Small intestine (tissue), 7 donors: ENCODE results near the gene CCDC102B. TPM values are rescaled to one million over a fixed set of nuclear protein-coding genes. Genes with fewer than 3 reads are reported as not detected.
"Not testable (repeated sequence)": the region's sequence is repeated elsewhere in the genome, so short reads cannot be mapped to it uniquely, and the experiment has no call there.

Experiments used
- DNase-seq, 2 donors: peaks; one replicate each; pipeline versions ENCODE4 v3.0.0 to v3.0.0-alpha.2; 2013
- FAIRE-seq: peaks from 2 replicates; lab custom pipeline; 2012; peaks lifted over from hg19 to GRCh38; lab: Jason Lieb, UNC
- H3K27ac ChIP-seq, 3 donors: one replicate each; pipeline ENCODE4 v1.5.1; 2013; ENCODE audit warnings: low read length in 2 of 3, mild to moderate bottlenecking in 2 of 3, control low read depth in 1 of 3, inconsistent platforms in 1 of 3, low read depth in 1 of 3, moderate library complexity in 1 of 3
- H3K27me3 ChIP-seq, 3 donors: one replicate each; pipeline ENCODE4 v1.6.1; 2013; ENCODE audit warnings: low read length in 3 of 3, inconsistent platforms in 1 of 3; ENCODE audit not compliant: control insufficient read depth in 3 of 3, insufficient read depth in 3 of 3
- H3K36me3 ChIP-seq, 3 donors: one replicate each; pipeline ENCODE4 v1.6.1; 2013; ENCODE audit warnings: low read length in 3 of 3, inconsistent platforms in 1 of 3, low read depth in 1 of 3, mild to moderate bottlenecking in 1 of 3, moderate library complexity in 1 of 3; ENCODE audit not compliant: control insufficient read depth in 3 of 3, insufficient read depth in 2 of 3
- H3K4me1 ChIP-seq, 3 donors: one replicate each; pipeline ENCODE4 v1.6.1; 2013; ENCODE audit warnings: low read length in 2 of 3, inconsistent platforms in 1 of 3, low read depth in 1 of 3, mild to moderate bottlenecking in 1 of 3, moderate library complexity in 1 of 3; ENCODE audit not compliant: control insufficient read depth in 3 of 3, insufficient read depth in 2 of 3
- H3K4me3 ChIP-seq, 3 donors: one replicate each; pipeline ENCODE4 v1.5.1; 2013; ENCODE audit warnings: low read length in 3 of 3, control low read depth in 1 of 3, inconsistent platforms in 1 of 3, low read depth in 1 of 3, mild to moderate bottlenecking in 1 of 3, moderate library complexity in 1 of 3
- H3K9me3 ChIP-seq, 2 donors: one replicate each; pipeline ENCODE4 v1.6.1; 2013; ENCODE audit warnings: low read depth in 1 of 2, low read length in 1 of 2; ENCODE audit not compliant: control insufficient read depth in 2 of 2, insufficient read depth in 1 of 2
- WGBS, 3 donors: extraction: QIAGEN DNeasy Blood & Tissue Kit; methylation state at CpG; one replicate each; pipeline ENCODE4 v1.1.7; 2013; 5-methylcytosine and 5-hydroxymethylcytosine counted together
- polyA plus RNA-seq, 4 donors: library from polyadenylated mRNA; stranded (reverse) in 3 of 4; unstranded in 1 of 4; fragments of 200-250 nt in 3 of 4; fragments of 120-200 nt in 1 of 4; gene quantifications; one replicate each; pipeline versions ENCODE4 v1.2.1 to v1.2.3, GENCODE V29; 2013
- donor health status: healthy with polysubstance abuse.
- donor health status: control.
- donor health status: control.
- donor health status: Bipolar disorder and iron deficiency.
- donor health status: healthy.

Gene CCDC102B
- polyA plus RNA-seq, 4 donors: 0.45 to 5.7 (median 3.1) TPM

DNA sequence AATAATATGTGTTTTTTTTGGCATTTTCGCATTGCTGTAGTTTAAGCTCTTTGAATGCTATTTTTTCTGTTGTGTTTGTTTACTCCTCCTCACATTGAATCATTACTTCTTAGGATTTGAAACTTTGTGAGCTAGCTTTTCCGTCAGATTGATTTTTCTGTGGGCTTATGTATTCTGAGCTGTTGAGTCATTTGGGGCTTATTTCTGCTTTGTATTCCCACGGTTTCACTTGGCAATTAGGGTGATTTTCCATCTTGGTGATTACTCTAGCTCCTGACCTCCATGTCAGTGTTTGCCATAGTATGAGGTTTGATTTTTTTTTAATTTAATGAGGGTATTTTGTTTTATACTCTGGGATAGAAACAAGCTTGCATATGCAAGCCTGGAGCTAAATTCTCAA lies 200.0 kb downstream of the CCDC102B start:
- Histone ChIP-seq H3K27me3 (no peaks in the 10 kb centered on the region), H3K9me3 (no peaks in the 10 kb centered on the region), H3K4me3 (no peak overlapping the region), H3K36me3 (no peaks in the 10 kb centered on the region), H3K4me1 (no peaks in the 10 kb centered on the region), H3K27ac (no peak overlapping the region)
- 59 to 62% (median 60%) methylated on average over 3 of the region's 3 CpGs for WGBS, 3 donors
- FAIRE-seq (no peak), DNase-seq (no peak)

DNA sequence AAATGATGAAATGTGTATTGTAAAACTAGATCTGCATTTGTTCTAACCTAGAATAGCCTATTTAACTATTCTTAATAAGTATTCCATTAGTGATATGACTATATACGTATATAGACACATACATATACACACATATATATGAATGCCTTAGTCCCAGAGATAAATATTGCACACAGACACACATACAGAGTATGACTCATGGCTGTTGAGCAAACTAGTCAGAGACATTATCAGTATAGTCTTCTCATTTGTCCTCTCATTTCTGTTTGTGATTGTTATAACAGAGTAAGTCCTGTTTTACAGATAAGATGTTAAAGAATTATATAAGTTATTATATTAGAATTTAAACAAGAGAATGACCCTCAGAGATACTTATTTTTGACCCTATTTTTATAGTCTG lies 202.5 kb downstream of the CCDC102B start:
- Histone ChIP-seq H3K27ac (no peak overlapping the region), H3K27me3 (no peaks in the 10 kb centered on the region), H3K4me1 (no peaks in the 10 kb centered on the region), H3K36me3 (no peaks in the 10 kb centered on the region), H3K9me3 (no peaks in the 10 kb centered on the region), H3K4me3 (no peak overlapping the region)
- WGBS, 3 donors: 73 to 82% (median 79%) methylated on average over 1 of the region's 1 CpG
- FAIRE-seq (no peak), DNase-seq (no peak)

- Histone ChIP-seq H3K4me1 (no peaks in the 10 kb centered on the region), H3K27ac (no peak overlapping the region), H3K36me3 (no peaks in the 10 kb centered on the region), H3K4me3 (no peak overlapping the region), H3K27me3 (no peaks in the 10 kb centered on the region), H3K9me3 (no peaks in the 10 kb centered on the region)
- no peak for DNase-seq
- FAIRE-seq: no peak
- WGBS, 3 donors: 94 to 97% (median 94%) methylated on average over 6 of the region's 6 CpGs
Measured at GRCh38 chr18:69002233-69002632, 204.4 kb downstream of the CCDC102B start.

DNA sequence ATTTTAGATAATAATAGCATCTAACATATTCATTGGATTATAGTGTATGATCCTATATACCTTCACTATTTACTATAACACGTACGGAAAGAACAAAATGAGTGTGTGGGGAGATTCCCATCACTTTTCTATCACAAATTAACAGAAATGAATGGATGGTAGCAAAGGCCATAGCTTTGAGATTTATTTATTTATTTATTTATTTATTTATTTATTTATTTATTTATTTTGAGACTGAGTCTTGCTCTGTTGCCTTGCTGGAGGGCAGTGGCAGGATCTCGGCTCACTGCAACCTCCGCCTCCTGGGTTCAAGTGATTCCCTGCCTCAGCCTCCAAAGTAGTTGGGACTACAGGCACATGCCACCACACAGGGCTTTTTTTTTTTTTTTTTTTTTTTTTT lies 208.3 kb downstream of the CCDC102B start:
- not testable (repeated sequence) for DNase-seq, H3K27ac ChIP-seq, H3K4me1 ChIP-seq, H3K36me3 ChIP-seq, H3K9me3 ChIP-seq, H3K27me3 ChIP-seq, H3K4me3 ChIP-seq, FAIRE-seq
- 88 to 97% (median 94%) methylated on average over 4 of the region's 4 CpGs for WGBS, 3 donors

- FAIRE-seq (no peak), DNase-seq (peak; percentile 4 to 43)
- Histone ChIP-seq H3K27ac (no peak overlapping the region), H3K4me1 (no peaks in the 10 kb centered on the region), H3K4me3 (no peak overlapping the region), H3K27me3 (no peaks in the 10 kb centered on the region), H3K36me3 (no peaks in the 10 kb centered on the region), H3K9me3 (no peaks in the 10 kb centered on the region)
- WGBS, 3 donors: 36 to 69% (median 54%) methylated on average over 5 of the region's 5 CpGs
Measured at GRCh38 chr18:69008538-69008937, 210.7 kb downstream of the CCDC102B start.

- Histone ChIP-seq H3K9me3 (no peaks in the 10 kb centered on the region), H3K36me3 (no peaks in the 10 kb centered on the region), H3K27ac (no peak overlapping the region), H3K4me3 (no peak overlapping the region), H3K4me1 (no peaks in the 10 kb centered on the region), H3K27me3 (no peaks in the 10 kb centered on the region)
- no peak for FAIRE-seq
- 79 to 84% (median 81%) methylated on average over 8 of the region's 8 CpGs for WGBS, 3 donors
- no peak for DNase-seq
Measured at GRCh38 chr18:69021211-69021805, 223.4 kb downstream of the CCDC102B start.

DNA sequence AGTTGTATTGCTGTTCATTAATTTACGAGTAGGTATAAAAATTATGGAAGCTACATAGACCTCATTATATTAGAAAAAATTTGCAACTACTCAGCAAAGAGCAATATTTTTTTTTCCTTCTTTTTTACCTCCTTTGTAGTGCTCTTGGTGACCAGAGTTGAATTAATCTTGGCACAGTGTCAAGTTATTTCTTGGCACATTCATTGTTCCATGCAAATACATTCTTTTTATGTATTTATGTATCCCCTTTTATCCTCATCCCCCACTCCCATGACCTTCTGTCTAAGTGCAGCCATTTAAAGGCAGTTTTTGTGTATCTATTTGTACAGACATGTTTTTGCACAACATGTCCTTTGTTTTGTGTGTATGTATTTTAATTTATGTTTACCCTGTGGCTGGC lies 224.5 kb downstream of the CCDC102B start:
- WGBS, 3 donors: 79 to 85% (median 85%) methylated on average over 1 of the region's 1 CpG
- no peak for DNase-seq

GRCh38 chr18:69031571-69031970 lies 233.7 kb downstream of the CCDC102B start:
- WGBS, 3 donors: 58 to 90% (median 76%) methylated on average over 1 of the region's 1 CpG
- FAIRE-seq: no peak

More for the DNA sequence above, 224.5 kb downstream of the CCDC102B start:
- no peaks in the 10 kb centered on the region for H3K27me3 ChIP-seq
- no peaks in the 10 kb centered on the region for H3K4me1 ChIP-seq
- H3K36me3 ChIP-seq: no peaks in the 10 kb centered on the region
- H3K27ac ChIP-seq: no peak overlapping the region
- FAIRE-seq: no peak
- no peaks in the 10 kb centered on the region for H3K9me3 ChIP-seq
- no peak overlapping the region for H3K4me3 ChIP-seq

DNA sequence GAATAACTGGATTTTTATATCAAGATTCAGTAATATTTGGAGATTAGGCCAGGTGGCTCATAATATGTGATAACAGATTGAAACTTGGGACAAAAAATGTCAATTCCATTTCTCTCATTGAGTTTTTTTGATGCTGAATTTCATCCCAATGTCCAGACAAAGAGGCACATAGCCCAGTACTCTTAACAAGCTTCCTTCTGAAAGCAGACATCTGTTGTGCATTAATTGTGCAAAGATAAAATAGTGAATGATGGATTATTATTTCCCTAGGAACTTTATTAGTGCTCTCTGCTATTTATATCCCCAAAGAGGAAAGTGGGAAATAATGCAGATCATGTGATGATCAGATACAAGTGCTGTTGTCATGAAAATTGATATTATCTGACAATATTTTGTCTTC lies 234.1 kb downstream of the CCDC102B start:
- Histone ChIP-seq H3K27ac (no peak overlapping the region), H3K36me3 (no peaks in the 10 kb centered on the region), H3K4me1 (no peaks in the 10 kb centered on the region), H3K27me3 (no peaks in the 10 kb centered on the region), H3K9me3 (no peaks in the 10 kb centered on the region), H3K4me3 (no peak overlapping the region)
- DNase-seq (no peak), FAIRE-seq (no peak)

More at GRCh38 chr18:69031571-69031970, 233.7 kb downstream of the CCDC102B start:
- no peaks in the 10 kb centered on the region for H3K9me3 ChIP-seq
- H3K27me3 ChIP-seq: no peaks in the 10 kb centered on the region
- H3K4me3 ChIP-seq: no peak overlapping the region
- no peaks in the 10 kb centered on the region for H3K36me3 ChIP-seq
- no peak overlapping the region for H3K27ac ChIP-seq
- no peaks in the 10 kb centered on the region for H3K4me1 ChIP-seq
- DNase-seq: no peak
